GM18499 (cell line): ENCODE measurements around the gene IER3.
"Not testable (repeated sequence)": the region's sequence is repeated elsewhere in the genome, so short reads cannot be mapped to it uniquely, and the experiment has no call there.

Experiments
- ATAC-seq: cut with Tn5 transposase; IDR thresholded peaks from one replicate; pipeline ENCODE4 v1.9.1; 2021; ENCODE audit warnings: moderate number of reproducible peaks; ENCODE audit not compliant: insufficient read depth, unreplicated experiment

IER3 gene

GRCh38 chr6:30725713-30726505, 18.4 kb downstream of the IER3 start:
- no peak for ATAC-seq

GRCh38 chr6:30724906-30725667, 19.3 kb downstream of the IER3 start:
- ATAC-seq: no peak

- not testable (repeated sequence) for ATAC-seq
Observed at GRCh38 chr6:30723843-30724741, 20.3 kb downstream of the IER3 start.

GRCh38 chr6:30723159-30723842, 21.0 kb downstream of the IER3 start:
- not testable (repeated sequence) for ATAC-seq

DNA sequence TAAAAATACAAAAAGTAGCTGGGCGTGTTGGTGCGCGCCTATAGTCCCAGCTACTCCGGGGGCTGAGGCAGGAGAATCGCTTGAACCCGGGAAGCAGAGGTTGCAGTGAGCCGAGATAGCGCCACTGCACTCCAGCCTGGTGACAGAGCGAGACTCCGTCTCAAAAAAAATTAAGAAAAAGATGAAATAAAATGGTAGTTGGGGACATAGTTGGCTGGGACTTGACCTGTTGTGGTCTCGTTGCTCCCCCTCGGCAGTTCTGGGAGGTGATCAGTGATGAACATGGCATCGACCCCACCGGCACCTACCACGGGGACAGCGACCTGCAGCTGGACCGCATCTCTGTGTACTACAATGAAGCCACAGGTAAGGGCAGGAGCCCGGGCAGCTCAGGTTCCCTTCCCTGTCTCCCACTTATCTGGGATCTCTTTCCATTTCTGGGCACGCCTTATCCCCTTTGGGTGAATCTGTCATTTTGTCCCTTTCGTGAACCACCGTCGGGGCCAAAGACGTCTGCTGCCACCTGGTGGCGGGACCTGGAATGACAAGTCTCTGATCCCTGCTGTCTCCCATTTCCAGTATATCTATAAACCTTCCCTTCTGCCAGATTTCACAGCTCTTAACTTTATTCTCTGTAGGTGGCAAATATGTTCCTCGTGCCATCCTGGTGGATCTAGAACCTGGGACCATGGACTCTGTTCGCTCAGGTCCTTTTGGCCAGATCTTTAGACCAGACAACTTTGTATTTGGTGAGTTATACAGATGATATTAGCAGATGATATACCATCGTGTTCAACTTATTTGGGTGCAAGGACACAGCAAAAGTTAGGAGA, 21.9 kb downstream of the IER3 start:
- no peak for ATAC-seq

DNA sequence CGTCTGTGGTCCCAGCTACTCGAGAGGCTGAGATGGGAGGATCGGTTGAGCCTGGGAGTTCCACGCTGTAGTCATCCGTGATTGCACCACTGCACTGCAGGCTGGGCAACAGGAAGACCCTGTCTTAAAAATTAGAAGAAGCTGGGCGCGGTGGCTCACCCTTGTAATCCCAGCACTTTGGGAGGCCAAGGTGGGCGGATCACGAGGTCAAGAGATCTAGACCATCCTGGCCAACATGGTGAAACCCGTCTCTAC, 22.4 kb downstream of the IER3 start:
- ATAC-seq: not testable (repeated sequence)

DNA sequence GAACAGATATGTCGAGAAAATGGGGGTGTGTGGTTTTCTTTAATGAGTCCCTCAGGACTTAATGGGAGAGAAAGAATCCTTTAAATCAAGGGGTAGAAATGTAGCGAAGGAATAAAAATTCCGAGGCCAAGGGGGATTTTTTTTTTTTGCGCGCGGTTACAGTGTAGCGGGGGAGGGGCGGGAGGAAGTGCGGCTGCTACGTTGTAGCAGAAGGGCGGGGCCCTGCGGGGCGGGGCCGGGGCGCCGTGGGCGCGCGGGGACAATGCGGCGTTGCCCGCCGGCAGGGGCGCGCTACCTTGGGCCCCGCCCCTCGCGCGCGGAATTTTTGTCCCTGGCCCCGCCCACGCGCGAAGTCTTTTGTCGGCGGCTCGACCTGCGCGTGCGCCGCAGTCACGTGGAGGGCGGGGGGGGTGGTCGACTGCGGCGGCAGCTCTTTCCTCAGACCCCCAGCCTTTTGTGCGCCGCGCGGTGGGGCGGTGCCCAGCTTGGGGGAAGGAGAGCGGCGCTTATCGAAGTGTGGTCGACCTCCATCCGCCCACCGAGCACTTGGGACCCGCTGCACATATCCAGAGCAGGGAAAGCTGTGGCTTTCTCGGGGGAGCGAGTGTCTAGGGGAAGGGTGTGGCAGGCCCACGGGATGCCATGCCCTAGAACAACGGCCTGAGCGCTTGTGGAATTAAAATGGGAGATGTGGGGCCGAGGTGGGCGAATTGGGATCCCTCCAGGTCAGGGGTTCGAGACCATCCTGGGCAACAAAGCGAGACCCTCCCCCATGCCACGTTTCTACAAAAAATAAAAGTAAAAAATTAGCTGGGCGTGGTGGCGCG, 22.9 kb downstream of the IER3 start:
- no peak for ATAC-seq

DNA sequence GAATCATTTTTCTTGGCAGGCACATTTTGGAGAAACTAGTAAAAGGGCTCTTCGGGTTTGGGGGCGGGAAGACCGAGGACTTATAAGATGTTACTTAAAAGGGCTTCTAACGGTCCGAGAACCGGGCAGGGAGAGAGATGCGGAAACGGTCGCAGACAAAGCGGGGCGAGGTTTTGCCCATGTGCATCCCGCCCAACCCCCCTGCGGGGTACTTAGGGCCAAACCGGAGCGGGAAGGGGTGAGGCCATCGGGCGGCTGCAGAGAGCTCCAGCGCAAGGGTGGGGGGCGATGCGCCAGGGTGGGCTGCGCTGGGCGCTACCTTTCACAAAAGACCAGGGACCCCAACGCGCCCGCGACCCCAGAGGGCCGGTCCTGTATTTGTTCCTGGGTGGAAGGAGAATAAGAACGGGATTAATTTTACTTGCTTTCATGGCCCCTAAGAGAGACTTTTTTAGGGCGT, 23.6 kb downstream of the IER3 start:
- no peak for ATAC-seq

DNA sequence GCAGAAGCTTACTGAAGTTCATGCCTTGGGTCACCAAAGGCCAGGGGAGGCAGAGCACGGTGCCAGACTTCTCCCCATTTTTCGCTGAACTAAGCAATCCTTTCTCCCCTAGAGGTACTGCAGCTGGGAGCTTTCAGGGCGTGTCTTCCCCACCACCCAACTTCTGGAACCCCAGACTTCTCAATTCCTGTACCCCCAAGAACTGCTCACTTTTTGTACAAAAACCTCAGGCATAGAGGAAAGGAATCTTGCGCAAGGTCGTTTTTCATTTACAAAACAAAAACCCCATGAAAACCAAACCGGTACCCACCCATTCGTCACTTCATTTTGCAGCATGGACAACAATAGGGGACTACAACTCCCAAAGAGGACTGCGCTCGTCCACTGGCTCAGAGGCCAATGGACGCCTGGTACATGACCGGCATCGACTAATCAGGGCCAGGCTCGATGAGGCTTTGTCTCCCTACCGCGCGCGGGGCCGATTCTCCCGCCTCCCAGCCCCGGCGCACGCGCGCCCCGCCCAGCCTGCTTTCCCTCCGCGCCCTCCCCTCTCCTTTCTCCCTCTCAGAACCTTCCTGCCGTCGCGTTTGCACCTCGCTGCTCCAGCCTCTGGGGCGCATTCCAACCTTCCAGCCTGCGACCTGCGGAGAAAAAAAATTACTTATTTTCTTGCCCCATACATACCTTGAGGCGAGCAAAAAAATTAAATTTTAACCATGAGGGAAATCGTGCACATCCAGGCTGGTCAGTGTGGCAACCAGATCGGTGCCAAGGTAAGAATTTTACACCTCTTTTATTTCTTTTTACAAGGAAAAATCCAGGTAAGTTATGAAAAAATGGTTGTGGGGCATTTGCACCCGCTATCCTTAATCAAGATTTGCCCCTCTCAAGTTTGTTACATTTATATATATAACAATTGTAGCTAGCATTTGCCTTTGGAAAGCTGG, 24.3 kb downstream of the IER3 start, which contains the start of gene TUBB:
Gene TUBB, plus strand, starts transcription at position 562 of the 947 bp plus-strand sequence. Its CDS starts 155 bp downstream, at position 717.
- no peak for ATAC-seq

DNA sequence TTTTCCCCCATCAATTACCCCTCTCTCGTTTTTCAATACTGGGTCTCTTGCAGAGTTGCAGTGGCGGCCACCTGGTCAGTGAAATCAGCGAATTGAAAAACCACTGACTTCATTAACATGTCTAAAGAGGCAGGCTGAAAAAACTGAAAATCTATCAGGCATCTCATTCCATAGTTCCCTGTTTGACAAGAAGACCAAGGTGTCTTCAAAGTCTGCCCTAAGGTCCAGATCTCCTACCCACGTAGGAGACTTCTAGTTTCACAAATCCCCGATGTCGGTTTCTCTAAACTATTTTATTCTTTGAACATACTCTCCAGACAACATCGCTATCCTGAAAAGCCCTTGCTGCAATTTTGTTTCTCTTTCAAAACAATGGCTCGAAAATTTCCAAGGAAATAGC, 25.0 kb downstream of the IER3 start:
- ATAC-seq: no peak

DNA sequence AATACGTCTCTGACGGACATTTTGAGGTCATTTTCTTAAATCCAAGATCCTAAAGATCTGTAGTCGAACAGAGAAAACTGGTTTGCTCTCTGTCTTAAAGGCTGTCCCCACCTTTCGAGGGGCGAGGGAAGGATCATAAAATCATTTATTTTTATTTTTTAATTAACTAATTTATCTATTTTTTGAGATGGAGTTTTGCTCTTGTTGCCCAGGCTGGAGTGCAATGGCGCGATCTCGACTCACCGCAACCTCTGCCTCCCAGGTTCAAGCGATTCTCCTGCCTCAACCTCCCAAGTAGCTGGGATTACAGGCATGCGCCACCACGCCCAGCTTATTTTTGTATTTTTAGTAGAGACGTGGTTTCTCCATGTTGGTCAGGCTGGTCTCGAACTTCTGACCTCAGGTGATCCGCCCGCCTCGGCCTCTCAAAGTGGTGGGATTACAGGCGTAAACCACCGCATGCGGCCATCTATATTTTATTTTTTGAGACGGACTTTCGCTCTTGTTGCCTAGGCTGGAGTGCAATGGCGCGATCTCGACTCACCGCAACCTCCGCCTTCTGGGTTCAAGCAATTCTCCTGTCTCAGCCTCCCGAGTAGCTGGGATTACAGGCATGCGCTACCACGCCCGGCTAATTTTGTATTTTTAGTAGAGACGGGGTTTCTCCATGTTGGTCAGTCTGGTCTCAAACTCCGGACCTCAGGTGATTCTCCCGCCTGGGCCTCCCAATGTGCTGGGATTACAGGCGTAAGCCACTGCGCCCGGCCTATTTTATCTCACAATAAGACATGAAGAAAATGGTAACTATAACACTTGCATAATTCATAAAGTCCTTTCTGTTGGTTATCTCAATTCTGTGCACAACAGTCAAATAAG, 26.3 kb downstream of the IER3 start:
- not testable (repeated sequence) for ATAC-seq

GRCh38 chr6:30717129-30717844, 27.1 kb downstream of the IER3 start, which contains the start of gene MDC1:
Gene MDC1, minus strand, starts transcription at chr6:30717281. Its CDS starts 2,106 bp downstream, at chr6:30715175.
- peak; percentile 58 for ATAC-seq

DNA sequence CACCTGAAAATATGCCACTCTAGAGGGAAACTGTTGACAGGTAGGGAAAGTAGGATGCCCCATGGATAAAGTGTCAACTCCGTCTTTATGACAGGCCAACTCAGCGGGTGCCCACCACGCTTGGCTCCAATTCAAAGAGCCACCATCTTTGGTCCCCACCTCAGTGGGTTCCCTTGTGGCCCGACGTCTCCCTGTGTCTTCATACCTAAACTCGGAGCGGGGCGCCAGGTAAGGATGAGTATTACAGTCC, 27.5 kb downstream of the IER3 start:
- ATAC-seq: no peak

GRCh38 chr6:30714263-30714662, 30.1 kb downstream of the IER3 start:
- ATAC-seq: no peak

DNA sequence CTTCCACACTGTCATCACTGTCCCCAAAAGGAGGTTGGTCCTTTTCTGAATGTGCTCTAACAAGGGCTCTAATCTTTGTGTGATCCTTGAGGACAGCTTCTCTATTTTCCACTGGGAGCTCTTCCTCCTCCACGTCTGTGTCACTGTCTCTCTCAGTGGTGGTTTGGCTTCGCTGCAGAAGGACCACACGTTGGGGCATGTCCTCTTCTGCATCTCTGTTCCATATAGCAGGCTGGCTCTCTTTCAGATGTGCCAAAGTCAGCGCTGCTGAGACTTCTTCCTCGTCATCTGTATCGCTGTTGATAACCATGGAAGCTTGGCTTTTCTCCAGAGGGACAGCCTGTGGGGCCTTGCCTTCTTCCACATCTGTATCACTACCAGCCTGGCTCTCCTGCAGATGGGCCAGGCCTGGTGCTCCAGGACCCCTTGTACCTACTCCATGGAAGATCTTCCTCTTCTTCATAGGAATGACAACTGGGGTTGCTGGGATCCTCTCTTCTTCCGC, 31.9 kb downstream of the IER3 start:
- no peak for ATAC-seq
